Fibroblast of lung (primary cell): ENCODE measurements around the gene KLHL29. TPM values are rescaled to one million over a fixed set of nuclear protein-coding genes. Genes with fewer than 3 reads are reported as not detected.

Experiments
- DNase-seq, 2 donors: peaks; one replicate each; pipeline versions ENCODE4 v3.0.0 to v3.0.0-alpha.2; 2010; ENCODE audit warnings: low read depth in 2 of 2
- H2AFZ ChIP-seq: 2 replicates; pipeline ENCODE4 v1.5.1; 2012; ENCODE audit warnings: low read length, control low read depth, inconsistent platforms
- H3K27ac ChIP-seq: 2 replicates; pipeline ENCODE4 v1.5.1; 2011; ENCODE audit warnings: low read length, control low read depth; ENCODE audit not compliant: insufficient read depth
- H3K27me3 ChIP-seq: 2 replicates; pipeline ENCODE4 v1.5.1; 2011; ENCODE audit warnings: mild to moderate bottlenecking, low read length; ENCODE audit not compliant: control insufficient read depth, insufficient read depth
- H3K36me3 ChIP-seq: 2 replicates; pipeline ENCODE4 v1.5.1; 2011; ENCODE audit warnings: low read length; ENCODE audit not compliant: control insufficient read depth, insufficient read depth
- H3K4me1 ChIP-seq: 2 replicates; pipeline ENCODE4 v1.5.1; 2011; ENCODE audit warnings: low read length; ENCODE audit not compliant: control insufficient read depth, insufficient read depth; ENCODE audit errors: extremely low read depth
- H3K4me2 ChIP-seq: 2 replicates; pipeline ENCODE4 v1.5.1; 2011; ENCODE audit warnings: low read length, control low read depth; ENCODE audit not compliant: insufficient read depth; ENCODE audit errors: extremely low read depth
- H3K4me3 ChIP-seq, 4 experiments: fragments of 200-600 bp in 1 of 4; sonication (generic) in 1 of 4; replicated peaks in 1 of 4; 2 replicates each; pipeline ENCODE4 v1.5.1; 2011 to 2016; ENCODE audit warnings: low read length in 4 of 4, low read depth in 3 of 4, mild to moderate bottlenecking in 3 of 4, control low read depth in 2 of 4, inconsistent platforms in 1 of 4, mixed read lengths in 1 of 4; ENCODE audit not compliant: insufficient read depth in 1 of 4; ENCODE audit errors: control extremely low read depth in 1 of 4
- H3K79me2 ChIP-seq: 2 replicates; pipeline ENCODE4 v1.5.1; 2012; ENCODE audit warnings: mild to moderate bottlenecking, low read length, inconsistent platforms; ENCODE audit not compliant: control insufficient read depth, insufficient read depth
- H3K9ac ChIP-seq: 2 replicates; pipeline ENCODE4 v1.5.1; 2011; ENCODE audit warnings: mild to moderate bottlenecking, low read length, control low read depth; ENCODE audit not compliant: insufficient read depth
- H3K9me3 ChIP-seq: 2 replicates; pipeline ENCODE4 v1.5.1; 2012; ENCODE audit warnings: low read depth, low read length; ENCODE audit not compliant: control insufficient read depth, insufficient read depth
- H4K20me1 ChIP-seq: 2 replicates; pipeline ENCODE4 v1.5.1; 2011; ENCODE audit warnings: low read length; ENCODE audit not compliant: control insufficient read depth, insufficient read depth; ENCODE audit errors: extremely low read depth
- CTCF ChIP-seq, 2 donors: IDR thresholded peaks in 1 of 2; conservative IDR thresholded peaks in 1 of 2; 1 replicate in 1 of 2; 2 replicates in 1 of 2; pipeline ENCODE4 v1.5.1; 2011 to 2012; ENCODE audit warnings: low read length in 2 of 2, control low read depth in 1 of 2, inconsistent platforms in 1 of 2, low read depth in 1 of 2, mild to moderate bottlenecking in 1 of 2
- EZH2 ChIP-seq: IDR thresholded peaks from 2 replicates; pipeline ENCODE4 v1.5.1; 2012; ENCODE audit warnings: low read length, control low read depth, mild to moderate bottlenecking; ENCODE audit errors: missing control alignments
- polyA plus RNA-seq, 2 donors: library from polyadenylated mRNA; depleted of rRNA in 1 of 2; stranded (reverse) in 1 of 2; unstranded in 1 of 2; fragments of >200 nt; gene quantifications; 2 replicates each; pipeline ENCODE4 v1.2.1, GENCODE V29; 2011 to 2012; ENCODE audit warnings: missing spikeins in 1 of 2
- total RNA-seq: library from RNA; depleted of rRNA; stranded (reverse); fragments of >200 nt; gene quantifications from 2 replicates; pipeline ENCODE4 v1.2.1, GENCODE V29; 2014

Gene KLHL29
- total and polyA plus RNA-seq, 2 donors (not counting 1 experiment from before 2014, with no cell fraction given), result 7.1 to 7.9 TPM

GRCh38 chr2:23753291-23754010 lies 368.5 kb downstream of the KLHL29 start:
- Histone ChIP-seq H3K79me2 (no peaks in the 10 kb centered on the region), H3K4me2 (no peak overlapping the region), H2AFZ (no peak overlapping the region), H3K4me1 (peaks cover 4% of the 10 kb centered on the region), H3K36me3 (no peaks in the 10 kb centered on the region), H3K27ac (no peak overlapping the region), H3K4me3 (no peak overlapping the region), H4K20me1 (no peaks in the 10 kb centered on the region), H3K9ac (no peak overlapping the region), H3K27me3 (no peaks in the 10 kb centered on the region), H3K9me3 (no peaks in the 10 kb centered on the region)
- TF ChIP-seq EZH2 (no peak), CTCF (conservative IDR thresholded peaks at IDR 0.05 in 1 of 2, IDR thresholded peaks at IDR 0.05 in 1 of 2; ENCODE audit: low read depth in 1 of 2, low read length in 2 of 2) (no peak)
- peak in 1 of 2 donors; percentile 53 for DNase-seq

GRCh38 chr2:23754970-23755369 lies 370.0 kb downstream of the KLHL29 start:
- no peaks in the 10 kb centered on the region for H3K27me3 ChIP-seq
- no peak overlapping the region for H3K9ac ChIP-seq
- no peak overlapping the region for H3K4me3 ChIP-seq
- H4K20me1 ChIP-seq, result no peaks in the 10 kb centered on the region
- TF ChIP-seq EZH2, result no peak
- TF ChIP-seq CTCF (conservative IDR thresholded peaks at IDR 0.05 in 1 of 2, IDR thresholded peaks at IDR 0.05 in 1 of 2; ENCODE audit: low read depth in 1 of 2, low read length in 2 of 2), result no peak
- no peaks in the 10 kb centered on the region for H3K36me3 ChIP-seq
- no peak for DNase-seq
- H3K9me3 ChIP-seq, result no peaks in the 10 kb centered on the region
- H3K4me1 ChIP-seq, result peaks cover 4% of the 10 kb centered on the region
- no peak overlapping the region for H3K4me2 ChIP-seq
- H3K27ac ChIP-seq, result no peak overlapping the region
- H3K79me2 ChIP-seq, result no peaks in the 10 kb centered on the region
- H2AFZ ChIP-seq, result no peak overlapping the region

GRCh38 chr2:23756593-23757292 lies 371.8 kb downstream of the KLHL29 start:
- Histone ChIP-seq H3K79me2 (no peaks in the 10 kb centered on the region), H3K9ac (no peak overlapping the region), H4K20me1 (no peaks in the 10 kb centered on the region), H3K4me1 (peaks cover 4% of the 10 kb centered on the region), H3K27ac (no peak overlapping the region), H3K36me3 (no peaks in the 10 kb centered on the region), H3K27me3 (no peaks in the 10 kb centered on the region), H3K4me3 (no peak overlapping the region), H3K9me3 (no peaks in the 10 kb centered on the region), H3K4me2 (no peak overlapping the region), H2AFZ (no peak overlapping the region)
- no peak for DNase-seq
- TF ChIP-seq EZH2 (no peak), CTCF (conservative IDR thresholded peaks at IDR 0.05 in 1 of 2, IDR thresholded peaks at IDR 0.05 in 1 of 2; ENCODE audit: low read depth in 1 of 2, low read length in 2 of 2) (no peak)
